LNCaP clone FGC (cell line): ENCODE results near the gene PAQR7.

Experiments
- DNase-seq: peaks from one replicate; pipeline ENCODE4 v3.0.0-alpha.2; 2011; ENCODE audit warnings: low read depth
- H3K4me3 ChIP-seq: 2 replicates; pipeline ENCODE4 v1.5.1; 2011; ENCODE audit warnings: mild to moderate bottlenecking, low read depth, low read length, control low read depth
- TF ChIP-seq, protein P1 (sequence below): IDR thresholded peaks from 2 replicates; pipeline ENCODE4 v1.5.1; 2012; ENCODE audit warnings: mild to moderate bottlenecking; ENCODE audit not compliant: control insufficient read depth, insufficient read depth; ENCODE audit errors: extremely low read depth

Gene PAQR7

DNA sequence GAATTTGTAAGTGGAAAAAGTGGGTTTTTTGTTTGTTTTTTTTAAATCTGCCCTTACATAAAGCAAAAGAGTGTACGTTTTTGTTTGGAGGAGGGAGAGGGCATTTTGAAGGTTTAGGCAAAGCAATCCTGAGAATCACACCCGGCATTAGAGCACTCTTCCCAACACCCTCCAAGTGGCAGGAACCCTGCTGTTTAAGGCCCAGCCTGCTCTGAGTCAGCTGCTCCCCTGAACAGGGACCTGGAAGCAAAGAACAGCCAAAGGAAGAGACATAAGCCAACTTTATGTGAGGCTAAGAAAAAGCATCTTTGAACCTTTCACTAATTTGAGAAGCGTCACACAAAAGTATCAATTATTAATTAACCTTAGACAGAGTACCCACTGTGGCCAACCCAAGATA lies 38.8 kb downstream of the PAQR7 start:
- H3K4me3 ChIP-seq = no peak overlapping the region
- TF ChIP-seq, protein P1, sequence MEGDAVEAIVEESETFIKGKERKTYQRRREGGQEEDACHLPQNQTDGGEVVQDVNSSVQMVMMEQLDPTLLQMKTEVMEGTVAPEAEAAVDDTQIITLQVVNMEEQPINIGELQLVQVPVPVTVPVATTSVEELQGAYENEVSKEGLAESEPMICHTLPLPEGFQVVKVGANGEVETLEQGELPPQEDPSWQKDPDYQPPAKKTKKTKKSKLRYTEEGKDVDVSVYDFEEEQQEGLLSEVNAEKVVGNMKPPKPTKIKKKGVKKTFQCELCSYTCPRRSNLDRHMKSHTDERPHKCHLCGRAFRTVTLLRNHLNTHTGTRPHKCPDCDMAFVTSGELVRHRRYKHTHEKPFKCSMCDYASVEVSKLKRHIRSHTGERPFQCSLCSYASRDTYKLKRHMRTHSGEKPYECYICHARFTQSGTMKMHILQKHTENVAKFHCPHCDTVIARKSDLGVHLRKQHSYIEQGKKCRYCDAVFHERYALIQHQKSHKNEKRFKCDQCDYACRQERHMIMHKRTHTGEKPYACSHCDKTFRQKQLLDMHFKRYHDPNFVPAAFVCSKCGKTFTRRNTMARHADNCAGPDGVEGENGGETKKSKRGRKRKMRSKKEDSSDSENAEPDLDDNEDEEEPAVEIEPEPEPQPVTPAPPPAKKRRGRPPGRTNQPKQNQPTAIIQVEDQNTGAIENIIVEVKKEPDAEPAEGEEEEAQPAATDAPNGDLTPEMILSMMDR = no peak
- no peak for DNase-seq

DNA sequence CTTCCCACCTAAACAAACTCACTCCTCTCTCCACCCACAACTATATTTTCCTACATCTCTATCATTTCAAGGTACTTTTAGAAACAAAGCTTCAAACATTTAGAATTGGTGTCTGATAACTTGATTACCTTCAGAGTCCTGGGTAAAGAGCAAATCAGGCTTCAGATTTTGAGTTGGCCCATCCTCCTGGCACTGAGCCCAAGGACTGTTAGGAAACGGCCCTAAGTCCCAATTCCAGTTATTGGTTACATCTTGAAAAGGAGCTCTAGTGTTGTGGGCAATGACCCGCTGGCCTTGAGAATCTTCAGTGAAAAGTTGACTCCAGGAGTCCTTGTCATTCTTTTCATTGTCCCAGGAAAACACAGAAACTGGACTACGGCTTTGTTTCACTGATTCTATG lies 40.6 kb downstream of the PAQR7 start:
- TF ChIP-seq, protein P1 = no peak
- no peak overlapping the region for H3K4me3 ChIP-seq

DNA sequence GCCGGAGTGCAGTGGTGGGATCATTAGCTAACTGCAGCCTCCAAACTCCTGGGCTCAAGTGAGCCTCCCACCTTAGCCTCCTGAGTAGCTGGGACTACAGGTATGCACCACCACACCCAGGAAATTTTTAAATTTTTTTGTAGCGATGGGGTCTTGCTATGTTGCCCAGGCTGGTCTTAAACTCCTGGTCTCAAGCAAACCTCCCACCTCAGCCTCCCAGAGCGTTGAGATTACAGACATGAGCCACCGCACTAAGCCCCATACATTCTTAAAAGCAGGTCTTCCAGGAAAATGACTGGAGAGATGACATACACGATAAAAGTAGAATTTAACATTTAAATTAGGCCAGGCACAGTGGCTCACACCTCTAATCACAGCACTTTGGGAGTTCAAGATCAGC lies 42.4 kb downstream of the PAQR7 start:
- no peak overlapping the region for H3K4me3 ChIP-seq
- TF ChIP-seq, protein P1 = no peak
- DNase-seq = no peak

More for the DNA sequence above, 40.6 kb downstream of the PAQR7 start:
- no peak for DNase-seq

DNA sequence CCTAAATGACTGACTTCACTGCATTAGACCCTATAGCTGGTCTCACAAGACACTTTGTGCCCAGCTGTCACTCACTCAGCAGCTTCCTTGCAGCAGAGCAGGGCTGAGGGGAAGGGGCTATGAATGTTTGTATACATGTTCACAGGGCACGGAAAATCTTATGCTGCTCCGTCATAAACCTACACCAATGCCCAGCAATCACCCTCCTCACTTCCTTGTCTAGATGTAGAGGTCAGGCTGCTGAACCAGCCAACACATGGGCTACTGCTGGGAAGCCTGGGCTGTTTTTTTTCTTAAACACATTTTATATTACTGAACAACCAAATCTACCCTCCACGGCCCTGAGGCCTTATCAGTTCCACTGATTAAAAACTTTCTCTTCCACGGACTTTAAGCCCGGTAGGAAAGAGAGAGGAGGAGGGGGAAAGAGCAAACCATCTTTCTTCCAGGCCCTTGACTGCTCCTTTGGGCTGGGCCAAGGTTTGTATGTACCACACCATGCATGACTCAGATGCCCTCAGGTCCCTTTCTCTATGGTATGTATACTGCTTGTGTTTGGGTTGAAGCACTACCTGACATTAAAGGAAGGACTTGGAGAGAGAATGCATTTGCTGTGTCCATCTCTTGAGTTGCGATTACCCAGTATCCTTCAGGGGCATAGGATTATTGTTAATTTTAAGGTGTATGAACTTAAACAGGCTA lies 43.0 kb downstream of the PAQR7 start:
- H3K4me3 ChIP-seq = no peak overlapping the region
- no peak for DNase-seq
- TF ChIP-seq, protein P1 = no peak

DNA sequence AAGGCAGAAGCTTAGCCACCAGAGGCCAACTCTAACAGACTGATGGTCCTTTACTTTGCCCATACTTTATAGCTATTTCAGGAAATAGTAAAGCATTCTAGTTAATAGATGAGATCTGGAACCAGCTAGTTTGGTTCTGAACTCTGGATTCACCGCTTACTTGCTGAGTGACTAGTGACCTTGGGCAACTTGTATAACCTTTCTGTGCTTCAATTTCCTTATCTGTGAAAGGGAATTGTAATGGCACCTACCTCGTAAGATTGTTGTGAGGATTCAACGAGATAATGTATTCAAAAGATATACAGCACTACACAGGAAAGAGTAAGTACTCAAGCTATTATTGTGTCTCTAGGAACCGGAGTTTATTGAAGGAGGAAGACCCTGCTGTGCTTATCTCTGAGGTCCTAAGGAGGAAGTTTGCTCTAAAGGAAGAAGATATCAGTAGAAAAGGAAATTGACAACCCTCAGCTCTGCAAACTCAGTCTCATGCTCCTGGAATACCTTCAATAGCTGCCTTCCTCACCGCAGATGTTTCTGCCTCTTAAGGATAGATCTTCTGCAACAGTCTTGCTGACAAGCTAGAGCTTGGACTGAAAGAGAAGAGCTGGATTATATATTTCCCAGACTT lies 43.8 kb downstream of the PAQR7 start:
- H3K4me3 ChIP-seq = no peak overlapping the region
- no peak for DNase-seq
- TF ChIP-seq, protein P1 = no peak

DNA sequence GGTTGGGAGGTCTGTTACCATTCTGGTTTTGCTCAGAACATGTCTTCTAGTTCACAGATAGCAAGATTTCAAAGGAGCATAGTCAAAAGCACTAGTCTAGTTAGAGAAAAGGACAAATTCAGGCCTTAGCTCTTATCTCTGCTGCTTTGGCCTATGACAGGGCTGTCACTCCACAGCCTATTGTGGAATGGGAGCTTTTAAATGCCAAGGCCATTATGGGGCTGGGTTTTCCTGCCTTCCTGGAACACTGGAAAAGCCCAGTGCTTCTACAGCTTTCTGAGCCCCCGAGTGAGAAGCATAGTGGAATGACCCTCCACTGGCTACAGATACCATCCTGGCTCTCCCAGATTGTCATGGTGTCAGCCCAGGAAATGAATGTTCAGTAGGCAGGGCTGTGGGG lies 46.5 kb downstream of the PAQR7 start:
- DNase-seq = no peak
- TF ChIP-seq, protein P1 = no peak
- H3K4me3 ChIP-seq = no peak overlapping the region

DNA sequence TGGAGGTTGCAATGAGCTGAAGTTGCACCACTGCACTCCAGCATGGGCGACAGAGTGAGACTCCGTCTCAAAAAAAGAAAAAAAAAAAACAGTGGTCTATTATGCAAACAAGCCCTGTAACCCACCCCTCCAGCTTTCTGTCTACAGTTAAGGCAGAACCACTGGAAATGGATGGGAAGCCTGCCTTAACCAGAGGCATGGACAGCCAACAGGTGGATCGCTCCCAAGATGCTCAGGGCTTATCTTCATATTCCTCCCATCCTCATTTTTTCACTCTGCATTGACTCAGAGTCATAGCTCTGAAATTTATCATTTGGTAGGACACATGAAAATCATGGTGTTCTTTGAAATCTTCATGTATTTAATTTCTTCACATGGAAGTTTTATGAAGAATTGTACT lies 47.0 kb downstream of the PAQR7 start:
- no peak overlapping the region for H3K4me3 ChIP-seq
- no peak for DNase-seq
- TF ChIP-seq, protein P1 = no peak
